Vagina (tissue), 2 donors: Measurements from ENCODE around the gene C1QTNF12. TPM values are rescaled to one million over a fixed set of nuclear protein-coding genes. Genes with fewer than 3 reads are reported as not detected.

Source experiments
- DNase-seq, 2 donors: peaks; one replicate each; pipeline ENCODE4 v3.0.0-alpha.2; 2017; ENCODE audit errors: extremely low spot score in 2 of 2
- H3K27ac ChIP-seq: fragments of 200-600 bp; sonication (generic); one replicate; pipeline ENCODE4 v1.5.1; 2019
- H3K27me3 ChIP-seq: fragments of 200-600 bp; sonication (generic); one replicate; pipeline ENCODE4 v1.5.1; 2019
- H3K36me3 ChIP-seq, 2 donors: fragments of 200-600 bp; sonication (generic); one replicate each; pipeline ENCODE4 v1.5.1; 2017 to 2019
- H3K4me1 ChIP-seq: fragments of 200-600 bp; sonication (generic); one replicate; pipeline ENCODE4 v1.5.1; 2019
- H3K4me3 ChIP-seq, 2 donors: fragments of 200-600 bp; sonication (generic); 1 replicate in 1 of 2; 2 replicates in 1 of 2; pipeline ENCODE4 v1.5.1; 2016 to 2019
- H3K9me3 ChIP-seq: fragments of 200-600 bp; sonication (generic); one replicate; pipeline ENCODE4 v1.5.1; 2019
- CTCF ChIP-seq, 3 experiments: fragments of 450-650 bp in 2 of 3; fragments of 200-600 bp in 1 of 3; sonication (generic) in 1 of 3; IDR thresholded peaks; one replicate each; pipeline ENCODE4 v1.5.1; 2017 to 2019; ENCODE audit warnings: antibody characterized with exemption in 3 of 3, mild to moderate bottlenecking in 2 of 3, moderate library complexity in 2 of 3
- POLR2A ChIP-seq, 2 donors: fragments of 450-650 bp; IDR thresholded peaks; one replicate each; pipeline ENCODE4 v1.6.1; 2017; ENCODE audit warnings: antibody characterized with exemption in 2 of 2, mild to moderate bottlenecking in 2 of 2, moderate library complexity in 2 of 2
- POLR2AphosphoS5 ChIP-seq, 2 donors: sonication (generic); formaldehyde crosslinking; IDR thresholded peaks; one replicate each; pipeline ENCODE4 v1.9.0; 2017; ENCODE audit warnings: antibody characterized with exemption in 2 of 2, mild to moderate bottlenecking in 2 of 2, low read depth in 1 of 2; ENCODE audit not compliant: insufficient read depth in 1 of 2
- intact Hi-C: fragments of 100-400 bp; cut with DNase I; formaldehyde crosslinking; loops from one replicate; pipeline ENCODE4 v1.15.1; 2023
- total RNA-seq: library from RNA; depleted of rRNA; stranded (reverse); fragments of >200 nt; gene quantifications from one replicate; pipeline ENCODE4 v1.2.3, GENCODE V29; 2016

Gene C1QTNF12
- total RNA-seq, 1 donor from 2014 or later: not detected

GRCh38 chr1:1240822-1241587 is 5.5 kb downstream of the C1QTNF12 start:
- TF ChIP-seq POLR2AphosphoS5 (IDR thresholded peaks at IDR 0.05; ENCODE audit: insufficient read depth in 1 of 2, low read depth in 1 of 2) (no peak), POLR2A (IDR thresholded peaks at IDR 0.05) (no peak), CTCF (IDR thresholded peaks at IDR 0.05) (no peak)
- Histone ChIP-seq H3K27ac (no peak overlapping the region), H3K36me3 (no peaks in the 10 kb centered on the region), H3K4me3 (no peak overlapping the region), H3K27me3 (peaks cover 7% of the 10 kb centered on the region), H3K9me3 (no peaks in the 10 kb centered on the region), H3K4me1 (peaks cover 30% of the 10 kb centered on the region)
- no peak for DNase-seq
- intact Hi-C loops: no loop called here

DNA sequence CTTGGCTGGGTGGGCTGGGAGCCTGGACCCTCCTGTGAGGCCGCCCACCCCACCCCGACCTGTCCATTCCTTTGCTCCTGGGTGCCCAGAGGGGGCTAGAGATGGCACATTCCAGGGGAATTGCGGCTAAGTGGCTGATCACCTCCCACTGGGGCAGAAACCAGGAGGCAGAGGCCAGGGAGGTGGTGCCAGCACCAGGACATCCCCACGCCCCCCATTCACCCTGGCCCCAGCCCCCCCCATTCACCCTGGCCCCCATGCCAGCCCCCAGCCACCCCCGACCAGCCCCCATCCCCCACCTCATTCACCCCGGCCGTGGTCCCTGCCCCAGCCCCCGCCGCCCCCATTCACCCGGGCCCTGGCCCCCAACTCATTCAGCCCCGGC is 6.2 kb downstream of the C1QTNF12 start:
- DNase-seq: no peak
- H3K27me3 ChIP-seq: peaks cover 7% of the 10 kb centered on the region
- H3K4me1 ChIP-seq: peaks cover 29% of the 10 kb centered on the region
- H3K9me3 ChIP-seq: no peaks in the 10 kb centered on the region
- intact Hi-C loops: no loop called here
- H3K27ac ChIP-seq: no peak overlapping the region
- H3K4me3 ChIP-seq: no peak overlapping the region
- TF ChIP-seq POLR2A (IDR thresholded peaks at IDR 0.05) (no peak), CTCF (IDR thresholded peaks at IDR 0.05) (no peak), POLR2AphosphoS5 (IDR thresholded peaks at IDR 0.05; ENCODE audit: insufficient read depth in 1 of 2, low read depth in 1 of 2) (no peak)
- no peaks in the 10 kb centered on the region for H3K36me3 ChIP-seq

DNA sequence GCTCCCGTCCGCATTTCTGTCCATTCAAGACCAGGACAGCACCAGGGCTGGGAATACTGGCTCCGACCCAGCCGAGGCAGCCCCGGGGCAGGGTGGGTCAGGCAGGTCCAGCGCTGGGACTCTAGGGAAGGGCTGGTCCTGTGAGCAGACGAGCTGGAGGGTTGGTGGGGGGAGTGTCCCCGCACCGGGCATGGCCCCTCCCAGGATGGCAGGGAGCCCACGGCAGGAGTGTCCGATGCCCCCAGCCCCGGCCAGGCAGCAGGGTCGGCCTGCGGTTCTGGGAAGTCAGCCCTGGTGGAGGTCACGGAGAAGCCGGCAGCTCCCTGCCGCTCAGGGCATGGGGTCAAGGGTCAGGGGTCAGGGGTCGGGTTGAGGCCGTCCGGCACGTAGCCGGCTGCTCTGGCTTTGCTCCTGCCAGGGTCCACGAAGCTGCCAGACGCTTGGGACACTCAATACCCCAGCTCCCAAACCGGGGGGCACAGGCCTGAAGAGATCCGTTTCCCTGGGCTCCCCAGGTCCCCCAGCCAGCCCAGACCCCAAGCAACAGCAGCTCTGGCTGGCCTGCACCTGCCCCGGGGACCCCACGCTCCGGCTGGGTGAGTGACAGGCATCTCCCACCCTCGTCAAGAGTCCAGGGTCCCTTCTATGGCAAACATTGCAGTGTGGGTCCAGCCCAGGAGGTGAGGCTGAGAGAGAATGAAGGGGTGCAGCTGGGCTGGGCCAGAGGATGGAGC is 6.7 kb downstream of the C1QTNF12 start:
- peaks cover 7% of the 10 kb centered on the region for H3K27me3 ChIP-seq
- intact Hi-C loops: loop anchor here (10.0 kb wide), 1 partner anchor 115 kb away; no protein-coding TSS in a partner anchor
- no peaks in the 10 kb centered on the region for H3K36me3 ChIP-seq
- H3K4me3 ChIP-seq: no peak overlapping the region
- TF ChIP-seq POLR2AphosphoS5 (IDR thresholded peaks at IDR 0.05; ENCODE audit: insufficient read depth in 1 of 2, low read depth in 1 of 2): no peak
- no peak for TF ChIP-seq CTCF (IDR thresholded peaks at IDR 0.05)
- TF ChIP-seq POLR2A (IDR thresholded peaks at IDR 0.05): no peak
- peaks cover 29% of the 10 kb centered on the region for H3K4me1 ChIP-seq
- H3K9me3 ChIP-seq: no peaks in the 10 kb centered on the region
- no peak for DNase-seq
- no peak overlapping the region for H3K27ac ChIP-seq

- Histone ChIP-seq H3K4me3 (no peak overlapping the region), H3K27me3 (peaks cover 7% of the 10 kb centered on the region)
Measured at GRCh38 chr1:1239227-1239613, 7.3 kb downstream of the C1QTNF12 start.

More at GRCh38 chr1:1239227-1239613, 7.3 kb downstream of the C1QTNF12 start:
- peaks cover 29% of the 10 kb centered on the region for H3K4me1 ChIP-seq
- H3K27ac ChIP-seq: no peak overlapping the region
- no peak for TF ChIP-seq CTCF (IDR thresholded peaks at IDR 0.05)
- TF ChIP-seq POLR2AphosphoS5 (IDR thresholded peaks at IDR 0.05; ENCODE audit: insufficient read depth in 1 of 2, low read depth in 1 of 2): no peak
- no peak for TF ChIP-seq POLR2A (IDR thresholded peaks at IDR 0.05)
- H3K36me3 ChIP-seq: no peaks in the 10 kb centered on the region
- no peaks in the 10 kb centered on the region for H3K9me3 ChIP-seq
- no peak for DNase-seq
- intact Hi-C loops: loop anchor here (10.0 kb wide), 1 partner anchor 114 kb away; no protein-coding TSS in a partner anchor
